ENCODE data around the gene DPEP1.
"Not testable (repeated sequence)": the region's sequence is repeated elsewhere in the genome, so short reads cannot be mapped to it uniquely, and the experiment has no call there.

Gene DPEP1

GRCh38 chr16:89613231-89613953 lies at the start of gene DPEP1:
DPEP1 (plus strand) TSS chr16:89613642; CDS start chr16:89630411, 16,769 bp downstream.
- DNase-seq, result no peak

DNA sequence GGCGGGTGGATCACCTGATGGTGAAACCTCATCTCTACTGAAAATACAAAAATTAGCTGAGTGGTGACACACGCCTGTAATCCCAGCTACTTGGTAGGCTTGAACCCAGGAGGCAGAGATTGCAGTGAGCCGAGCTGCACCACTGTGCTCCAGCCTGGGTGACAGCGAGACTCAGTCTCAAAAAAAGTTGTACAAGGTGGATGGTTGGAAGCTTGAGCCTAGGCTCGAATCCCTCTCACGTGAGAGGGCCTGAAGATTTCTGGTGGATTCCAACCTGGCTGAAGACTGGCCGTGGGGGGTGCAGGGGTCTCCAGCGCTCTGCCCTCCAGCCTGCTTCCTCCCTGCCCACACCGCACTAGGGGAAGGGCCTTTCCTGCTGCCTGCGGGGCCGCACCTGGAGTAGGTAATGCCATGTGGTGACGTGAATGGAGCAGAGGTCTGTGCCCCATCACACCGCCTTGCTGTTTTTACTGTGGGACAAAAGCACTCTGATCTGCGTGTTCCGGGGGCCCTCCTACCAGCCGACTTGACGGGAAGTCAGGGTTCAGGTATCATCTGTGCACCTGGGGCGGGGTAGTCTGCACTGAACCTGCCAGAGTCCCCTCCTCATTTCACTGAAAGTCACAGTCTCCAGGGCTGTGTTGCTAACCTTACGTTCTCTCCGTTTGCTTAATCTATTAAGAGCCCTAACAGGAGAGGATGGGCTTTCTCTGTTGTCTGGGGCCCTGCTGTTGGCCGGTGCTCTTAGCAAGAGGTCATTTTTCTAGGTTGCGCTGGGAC lies 48.8 kb upstream of the DPEP1 start:
- DNase-seq, result no peak

DNA sequence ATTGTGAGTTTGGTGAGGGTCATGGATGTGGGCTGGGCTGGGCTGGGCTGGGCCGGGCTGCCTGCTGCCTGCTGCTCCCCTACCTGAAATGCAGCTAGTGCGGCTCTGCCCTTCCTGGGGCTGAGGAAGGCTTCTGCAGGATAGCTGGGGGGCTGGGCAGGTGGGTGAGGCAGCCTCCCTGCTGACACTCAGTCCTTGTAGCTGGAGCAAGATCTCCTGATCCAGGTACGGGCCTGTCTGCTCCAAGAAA lies 48.3 kb upstream of the DPEP1 start:
- no peak for DNase-seq

GRCh38 chr16:89565506-89566372 lies 47.7 kb upstream of the DPEP1 start:
- no peak for DNase-seq

DNA sequence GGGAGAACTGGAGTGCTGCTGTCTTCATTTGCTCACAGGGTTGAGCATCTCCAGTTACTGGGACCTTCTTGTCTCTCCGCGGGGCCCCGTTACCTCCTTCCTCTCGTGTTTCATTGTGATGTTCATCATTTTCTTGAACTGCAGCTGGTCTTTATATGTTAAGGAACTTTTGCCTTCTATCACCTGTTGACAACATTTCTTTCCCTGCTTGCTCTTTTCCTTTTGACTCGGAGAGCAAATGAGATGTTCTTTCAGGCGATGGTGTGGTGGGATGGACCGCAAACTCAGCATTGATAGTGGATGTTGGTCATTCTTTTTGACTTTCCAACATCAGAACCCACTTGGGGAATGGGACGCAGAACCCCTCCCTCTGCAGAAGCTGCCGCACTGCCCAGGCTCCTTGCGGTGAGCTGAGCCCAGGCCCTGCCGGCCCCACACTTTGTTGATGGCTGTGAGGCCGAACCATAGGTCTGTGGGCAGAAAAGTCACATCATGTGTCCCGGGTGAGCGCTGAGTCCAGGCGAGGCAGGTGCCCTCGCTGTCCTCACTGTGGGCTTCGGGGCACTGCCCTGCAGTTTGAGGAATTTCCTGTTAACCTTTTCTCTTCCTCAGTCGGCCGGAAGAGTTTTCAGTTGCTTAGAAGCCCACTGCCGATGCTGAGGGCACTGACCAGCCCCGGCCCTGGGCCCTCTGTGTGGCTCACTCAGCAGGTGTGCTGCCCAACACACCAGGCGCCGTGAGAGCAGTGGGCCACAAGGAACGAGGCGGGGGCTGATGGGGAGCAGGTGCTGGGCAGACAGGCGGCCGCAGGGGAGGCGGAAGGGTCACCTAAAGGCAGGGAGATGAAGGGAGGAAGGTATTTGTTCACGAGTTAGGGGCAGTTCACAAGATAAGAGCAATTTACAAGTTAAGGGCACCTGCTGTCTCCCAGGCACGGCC lies 45.5 kb upstream of the DPEP1 start:
- no peak for DNase-seq

DNA sequence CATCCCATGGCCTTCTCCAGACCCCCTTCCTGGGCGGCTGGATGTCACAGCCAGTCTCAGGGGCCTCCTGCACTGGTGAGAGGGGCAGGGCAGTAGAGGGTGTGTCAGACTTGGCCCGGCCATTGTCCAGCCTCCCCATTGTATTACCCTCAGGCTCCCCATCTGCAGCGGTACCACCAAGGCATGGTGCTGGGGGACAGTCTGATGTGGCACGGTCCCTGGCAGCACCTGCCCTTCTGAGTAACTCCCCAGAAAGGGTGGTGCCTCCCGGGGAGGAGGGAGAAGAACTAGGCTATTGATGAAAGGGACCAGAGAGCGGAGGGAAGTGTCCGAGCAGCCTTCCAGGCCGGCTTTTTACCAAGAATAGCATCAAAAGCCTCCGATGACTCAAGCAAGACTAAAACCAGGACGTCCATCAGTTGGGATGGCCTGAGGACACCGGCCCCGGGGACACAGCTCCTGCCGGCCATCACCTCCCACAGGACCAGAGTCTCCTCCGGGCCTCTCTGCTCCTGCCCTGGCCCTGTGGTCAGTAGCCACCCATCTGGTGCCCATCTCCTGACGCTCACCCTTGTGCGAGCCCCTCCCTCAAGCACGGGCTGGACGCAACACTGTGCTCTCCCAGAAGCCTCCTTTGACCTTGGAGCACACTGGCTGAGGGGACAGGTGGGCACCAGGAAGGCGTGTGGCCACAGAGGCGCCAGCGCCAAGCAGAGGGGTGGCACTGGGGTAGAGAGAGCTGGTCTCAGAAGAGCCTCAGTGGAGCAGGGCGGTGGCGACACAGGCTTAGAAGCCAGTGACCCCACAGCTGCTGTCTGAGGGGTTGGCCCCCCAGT lies 43.7 kb upstream of the DPEP1 start:
- no peak for DNase-seq

- no peak for DNase-seq
Measured at GRCh38 chr16:89570342-89570923, 43.0 kb upstream of the DPEP1 start.

- DNase-seq, result not testable (repeated sequence)
Measured at GRCh38 chr16:89570983-89571598, 42.4 kb upstream of the DPEP1 start.

- no peak for DNase-seq
Measured at GRCh38 chr16:89571636-89572035, 41.8 kb upstream of the DPEP1 start.

DNA sequence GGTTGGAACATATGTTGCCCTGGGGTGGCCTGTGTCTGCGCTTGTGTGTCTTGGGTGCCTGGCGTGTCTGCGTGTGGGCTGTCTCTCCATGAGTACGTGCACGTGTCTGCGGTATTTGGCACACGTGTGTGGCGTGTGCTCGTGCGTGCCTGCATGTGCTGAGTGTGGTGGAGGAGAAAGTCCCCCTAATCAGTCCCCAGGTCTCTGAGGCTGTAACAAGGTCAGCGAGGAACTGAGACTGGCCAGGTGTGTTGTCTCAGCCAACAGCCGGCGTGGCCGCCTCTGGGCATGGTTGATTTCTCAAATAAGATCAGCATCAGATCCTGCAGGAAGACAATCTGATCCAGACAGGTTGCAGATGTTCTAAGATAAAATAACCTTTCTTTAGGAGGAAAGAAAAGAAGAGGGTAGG lies 41.4 kb upstream of the DPEP1 start:
- DNase-seq, result no peak

- DNase-seq, result no peak
Measured at GRCh38 chr16:89572485-89573205, 40.8 kb upstream of the DPEP1 start.

DNA sequence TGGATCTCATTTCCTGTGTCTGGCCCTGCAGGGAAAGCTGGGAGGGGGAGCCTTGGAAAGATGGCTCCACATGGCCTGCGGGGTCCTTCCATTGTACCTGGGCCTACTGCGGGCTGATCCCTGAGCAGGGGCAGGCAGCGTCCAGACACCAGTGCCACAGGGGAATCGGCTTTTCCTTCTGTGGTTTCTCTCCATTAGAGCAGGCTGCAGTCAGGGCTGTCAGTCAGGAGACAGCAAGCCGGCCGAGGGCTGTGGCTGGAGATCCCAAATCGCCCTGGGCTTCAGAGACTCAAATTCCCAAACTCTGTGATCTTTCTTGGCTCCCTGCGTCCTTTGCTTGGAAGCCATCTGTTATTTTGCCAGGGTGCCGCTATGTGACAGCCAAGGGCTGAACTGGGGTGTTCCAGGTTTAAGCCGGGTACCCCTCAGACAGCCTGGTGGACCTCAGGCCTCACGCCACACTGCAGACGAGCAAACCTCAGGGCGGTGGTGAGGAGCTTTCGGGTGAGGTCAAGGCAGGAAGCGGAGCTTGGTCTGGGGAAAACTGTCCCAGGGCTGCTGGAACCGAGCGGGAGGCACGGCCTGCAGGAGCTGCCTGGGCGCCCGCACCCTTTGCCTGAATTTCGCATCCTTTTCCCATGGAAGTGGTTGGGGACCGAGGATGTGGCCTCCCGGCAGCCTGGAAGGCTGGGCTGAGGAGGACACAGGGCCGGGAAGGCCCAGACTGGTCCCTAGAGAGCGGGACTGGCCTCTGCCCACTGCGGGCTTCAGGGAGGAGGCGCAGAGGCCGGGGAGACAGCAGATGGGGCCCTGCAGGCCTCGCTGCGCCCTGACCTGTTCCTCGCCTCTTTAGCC lies 39.4 kb upstream of the DPEP1 start:
- DNase-seq, result no peak

- DNase-seq, result no peak
Measured at GRCh38 chr16:89574681-89575246, 38.7 kb upstream of the DPEP1 start.

- no peak for DNase-seq
Measured at GRCh38 chr16:89575247-89576152, 37.9 kb upstream of the DPEP1 start, which contains the start of gene CPNE7. CPNE7 (plus strand) TSS chr16:89575758; CDS start chr16:89575898, 140 bp downstream.

DNA sequence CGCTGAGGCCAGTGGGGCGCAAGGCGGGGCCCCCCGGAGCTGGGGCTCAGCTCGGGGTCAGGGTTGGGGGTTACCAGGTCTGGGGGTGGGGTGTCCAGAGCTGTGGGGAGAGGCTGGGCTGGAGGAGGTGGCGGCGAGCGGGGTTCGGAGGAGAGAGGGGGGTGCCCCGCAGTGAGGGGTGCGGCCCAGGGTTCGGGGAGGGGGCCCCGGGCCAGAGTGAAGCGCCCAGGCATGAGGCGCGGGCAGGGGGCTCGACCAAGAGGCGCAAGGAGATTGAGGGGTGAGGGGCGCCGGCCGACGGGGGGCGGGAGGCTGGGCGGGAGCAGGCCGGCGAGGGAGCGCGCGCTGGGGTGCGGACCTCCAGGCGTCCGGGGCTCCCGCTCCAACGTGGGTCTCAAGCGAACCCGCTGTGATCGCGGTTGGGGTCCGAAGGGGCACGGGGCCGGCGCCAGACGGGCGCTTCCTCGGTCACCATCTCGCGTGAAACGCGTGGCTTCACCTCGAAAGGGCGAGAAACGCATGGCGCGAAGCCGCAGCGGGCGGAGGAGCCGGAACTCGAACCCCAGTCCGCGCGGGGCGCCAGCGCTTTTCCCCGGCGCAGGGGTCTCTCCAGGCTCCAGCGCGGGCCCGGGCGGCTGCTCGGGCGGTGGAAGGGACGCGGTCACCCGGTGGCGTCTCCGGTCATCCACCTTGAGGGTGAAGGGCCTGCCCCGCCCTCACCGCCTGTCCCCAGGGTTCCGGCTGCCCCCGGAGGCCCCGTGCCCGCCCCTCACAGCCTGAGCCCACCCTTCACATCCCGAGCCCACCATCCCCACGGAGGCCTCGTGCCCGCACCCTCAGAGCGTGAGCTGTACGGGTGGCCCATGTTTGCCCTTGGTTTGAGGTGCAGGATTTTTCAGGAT lies 37.0 kb upstream of the DPEP1 start:
- DNase-seq, result no peak

- DNase-seq, result no peak
Measured at GRCh38 chr16:89577055-89577759, 36.2 kb upstream of the DPEP1 start.

Measured in NCI-H774 (cell line).